GM12878 (cell line): ENCODE results near the gene CATSPER3. TPM values are rescaled to one million over a fixed set of nuclear protein-coding genes. Genes with fewer than 3 reads are reported as not detected.
A peak's percentile ranks its signal among the peaks of the same experiment; 100 is the strongest.

Experiments used
- ATAC-seq: fragments of 200-7000 bp; cut with Tn5 transposase; 3 replicates; pipeline ENCODE4 v1.9.1; 2020; ENCODE audit warnings: mild to moderate bottlenecking, moderate library complexity
- BruUV-seq: library from RNA; stranded (reverse); fragments of 400-500 nt; replicated peaks from 2 replicates; lab custom pipeline; 2021; lab: Mats Ljungman, UMichigan
- CTCF ChIA-PET: fragments of 300-600 bp; sonication (Branson Sonifier 250); formaldehyde crosslinking; extraction: SDS; loops from one replicate; lab custom pipeline; 2021; ENCODE audit warnings: inconsistent platforms; lab: Yijun Ruan, JAX
- POLR2A ChIA-PET: fragments of 350-600 bp; formaldehyde crosslinking; extraction: SDS; loops from one replicate; lab custom pipeline; 2021; ENCODE audit warnings: inconsistent platforms; lab: Charles Lee
- RAD21 ChIA-PET: fragments of 300-600 bp; sonication (Branson Sonifier 250); formaldehyde crosslinking; loops from one replicate; lab custom pipeline; 2023; ENCODE audit warnings: antibody characterized with exemption; ENCODE audit not compliant: unreplicated experiment; lab: Charles Lee
- SMC1A ChIA-PET: fragments of 300-600 bp; sonication (Branson Sonifier 250); formaldehyde crosslinking; loops from one replicate; lab custom pipeline; 2023; ENCODE audit not compliant: unreplicated experiment, uncharacterized antibody; lab: Charles Lee
- DNase-seq: peaks from one replicate; pipeline ENCODE4 v3.0.0-alpha.2; 2011; ENCODE audit warnings: low read depth, low spot score
- FAIRE-seq: peaks from 3 replicates; lab custom pipeline; 2011; peaks lifted over from hg19 to GRCh38; lab: Jason Lieb, UNC
- H2AFZ ChIP-seq: 2 replicates; pipeline ENCODE4 v1.6.0; 2011; ENCODE audit warnings: low read depth, low read length, control low read depth; ENCODE audit not compliant: control insufficient read depth
- H3K27ac ChIP-seq: 2 replicates; pipeline ENCODE4 v1.5.1; 2011; ENCODE audit warnings: control low read depth; ENCODE audit not compliant: control insufficient read depth, insufficient read depth
- H3K27me3 ChIP-seq, 2 experiments: replicated peaks in 1 of 2; 2 replicates each; pipeline versions ENCODE4 v1.6.0 to v1.6.1; 2011; ENCODE audit warnings: low read length in 1 of 2; ENCODE audit not compliant: control insufficient read depth in 2 of 2, insufficient read depth in 2 of 2
- H3K36me3 ChIP-seq, 2 experiments: 2 replicates each; pipeline ENCODE4 v1.5.1; 2011; ENCODE audit warnings: low read length in 1 of 2; ENCODE audit not compliant: control insufficient read depth in 2 of 2, insufficient read depth in 2 of 2
- H3K4me1 ChIP-seq: 2 replicates; pipeline ENCODE4 v1.6.1; 2011; ENCODE audit warnings: mild to moderate bottlenecking, low read length, moderate library complexity, mixed read lengths; ENCODE audit not compliant: control insufficient read depth, insufficient read depth
- H3K4me2 ChIP-seq: 2 replicates; pipeline ENCODE4 v1.6.0; 2011; ENCODE audit warnings: control low read depth; ENCODE audit not compliant: control insufficient read depth, insufficient read depth
- H3K4me3 ChIP-seq: fragments of 200-600 bp; sonication (generic); 2 replicates; pipeline ENCODE4 v1.5.1; 2016
- H3K79me2 ChIP-seq: 2 replicates; pipeline ENCODE4 v1.6.0; 2011; ENCODE audit warnings: low read length; ENCODE audit not compliant: control insufficient read depth, insufficient read depth
- H3K9ac ChIP-seq: 2 replicates; pipeline ENCODE4 v1.8.0; 2011; ENCODE audit warnings: low read length, control low read depth, mixed read lengths; ENCODE audit not compliant: control insufficient read depth, insufficient read depth
- H3K9me3 ChIP-seq: replicated peaks from 3 replicates; pipeline ENCODE4 v1.5.1; 2011; ENCODE audit warnings: mild to moderate bottlenecking, low read length; ENCODE audit not compliant: control insufficient read depth, insufficient read depth
- H4K20me1 ChIP-seq: 2 replicates; pipeline ENCODE4 v1.6.0; 2011; ENCODE audit not compliant: control insufficient read depth, insufficient read depth
- ATF7 ChIP-seq: fragments of 450-650 bp; IDR thresholded peaks from 2 replicates; pipeline ENCODE4 v1.6.1; 2016; ENCODE audit warnings: low read depth, mild to moderate bottlenecking
- BMI1 ChIP-seq: fragments of 450-650 bp; IDR thresholded peaks from 2 replicates; pipeline ENCODE4 v1.6.1; 2016; ENCODE audit warnings: mild to moderate bottlenecking, moderate library complexity, borderline replicate concordance
- CHD2 ChIP-seq: IDR thresholded peaks from 2 replicates; pipeline ENCODE4 v1.6.1; 2011; ENCODE audit warnings: low read depth, low read length, improper control_type of control experiment, borderline replicate concordance
- EP300 ChIP-seq, 2 experiments: fragments of 150-350 bp in 1 of 2; IDR thresholded peaks; 2 replicates each; pipeline ENCODE4 v1.6.1; 2011 to 2012; ENCODE audit warnings: low read depth in 2 of 2, low read length in 2 of 2, borderline replicate concordance in 1 of 2, improper control_type of control experiment in 1 of 2, inconsistent platforms in 1 of 2; ENCODE audit not compliant: control insufficient read depth in 1 of 2
- HDGF ChIP-seq: fragments of 450-650 bp; IDR thresholded peaks from 2 replicates; pipeline ENCODE4 v1.6.1; 2016; ENCODE audit warnings: antibody characterized with exemption
- MXI1 ChIP-seq: fragments of 150-350 bp; IDR thresholded peaks from 2 replicates; pipeline ENCODE4 v1.6.1; 2011; ENCODE audit warnings: low read depth, mild to moderate bottlenecking, inconsistent platforms, low read length, improper control_type of control experiment
- NFYB ChIP-seq: IDR thresholded peaks from 2 replicates; pipeline ENCODE4 v1.6.1; 2011; ENCODE audit warnings: low read depth, mild to moderate bottlenecking, low read length, improper control_type of control experiment, moderate library complexity; ENCODE audit not compliant: insufficient read depth
- NR2C2 ChIP-seq: IDR thresholded peaks from 2 replicates; pipeline ENCODE4 v1.6.1; 2011; ENCODE audit warnings: borderline replicate concordance, low read depth; ENCODE audit not compliant: control insufficient read depth, insufficient read length
- POU2F2 ChIP-seq: IDR thresholded peaks from 3 replicates; pipeline ENCODE4 v1.6.1; 2011; ENCODE audit warnings: low read depth, mild to moderate bottlenecking, low read length, borderline replicate concordance
- RELA ChIP-seq: fragments of 450-650 bp; IDR thresholded peaks from 2 replicates; pipeline ENCODE4 v1.8.0; 2014; ENCODE audit warnings: borderline replicate concordance; ENCODE audit not compliant: partially characterized antibody
- RUNX3 ChIP-seq: IDR thresholded peaks from 2 replicates; pipeline ENCODE4 v1.6.1; 2012; ENCODE audit warnings: low read length, inconsistent platforms
- SMAD5 ChIP-seq: IDR thresholded peaks from 2 replicates; pipeline ENCODE4 v1.6.1; 2016; ENCODE audit warnings: antibody characterized with exemption, low read depth
- SPI1 ChIP-seq: IDR thresholded peaks from 2 replicates; pipeline ENCODE4 v1.6.1; 2011; ENCODE audit warnings: low read depth, mild to moderate bottlenecking, low read length, moderate library complexity, borderline replicate concordance; ENCODE audit not compliant: insufficient read depth
- STAT1 ChIP-seq: fragments of 450-650 bp; conservative IDR thresholded peaks from 2 replicates; pipeline ENCODE4 v1.6.1; 2014; ENCODE audit warnings: antibody characterized with exemption, mild to moderate bottlenecking
- STAT3 ChIP-seq: IDR thresholded peaks from 2 replicates; pipeline ENCODE4 v1.6.1; 2011; ENCODE audit warnings: low read depth, low read length, improper control_type of control experiment
- TCF12 ChIP-seq: IDR thresholded peaks from 2 replicates; pipeline ENCODE4 v1.6.1; 2011; ENCODE audit warnings: low read depth, mild to moderate bottlenecking, low read length
- ZNF207 ChIP-seq: fragments of 450-650 bp; IDR thresholded peaks from 2 replicates; pipeline ENCODE4 v1.6.1; 2014; ENCODE audit warnings: antibody characterized with exemption, mild to moderate bottlenecking, borderline replicate concordance
- ZNF384 ChIP-seq: IDR thresholded peaks from 2 replicates; pipeline ENCODE4 v1.6.1; 2012; ENCODE audit warnings: low read depth, mild to moderate bottlenecking, low read length, improper control_type of control experiment, borderline replicate concordance
- WGBS: methylation state at CpG from one replicate; pipeline ENCODE4 v1.1.6; 2016; ENCODE audit warnings: low lambda C conversion rate; ENCODE audit not compliant: insufficient replicate concordance, insufficient coverage; ENCODE audit errors: missing lambda C conversion rate; 5-methylcytosine and 5-hydroxymethylcytosine counted together
- in situ Hi-C: fragments of 300-500 bp; cut with MboI; formaldehyde crosslinking; loops from 9 replicates; pipeline ENCODE4 v1.14.3; 2018; ENCODE audit warnings: mixed read lengths
- intact Hi-C: fragments of 100-400 bp; cut with micrococcal nuclease; formaldehyde crosslinking; loops from one replicate; pipeline ENCODE4 v1.14.2; 2022; ENCODE audit not compliant: unreplicated experiment
- polyA plus RNA-seq, 11 experiments: library from polyadenylated mRNA; depleted of rRNA in 4 of 11; unstranded in 6 of 11; stranded (reverse) in 5 of 11; fragments of >200 nt; fragmentation: Nextera tagmentation in 4 of 11; fragmentation: Illumina TruSeq in 1 of 11; extraction: Ambion mirVana in 4 of 11; extraction: Trizol in 1 of 11; gene quantifications; 1 replicate in 1 of 11; 2 replicates in 10 of 11; pipeline versions ENCODE4 v1.2.1 to v1.2.3, GENCODE V29; 2011 to 2016; ENCODE audit warnings: inconsistent platforms in 2 of 11, missing spikeins in 2 of 11, low read depth in 1 of 11
- total RNA-seq, 4 experiments: library from RNA; depleted of rRNA in 3 of 4; stranded (reverse); fragments of >200 nt in 3 of 4; fragmentation: Illumina TruSeq in 1 of 4; extraction: Trizol in 1 of 4; gene quantifications; 2 replicates each; pipeline versions ENCODE4 v1.2.1 to v1.2.3, GENCODE V29; 2013 to 2021

The CATSPER3 gene
- total and polyA plus RNA-seq, 10 of the 15 experiments (the other 5 are each of a cell fraction or from before 2014, with no cell fraction given) = 0.06 to 0.38 (median 0.13) TPM; not detected in 4

- RAD21 ChIA-PET = interaction anchor here (0.6 to 0.9 kb wide), 2 partner anchors 11 to 29 kb away, joined by 3 read pairs; no protein-coding TSS in a partner anchor
- H2AFZ ChIP-seq = no peak overlapping the region
- no peak overlapping the region for H3K9ac ChIP-seq
- H4K20me1 ChIP-seq = no peaks in the 10 kb centered on the region
- no peaks in the 10 kb centered on the region for H3K36me3 ChIP-seq
- FAIRE-seq = no peak
- intact Hi-C loops = no loop called here
- BruUV-seq = no TSS peak
- no peak overlapping the region for H3K27ac ChIP-seq
- in situ Hi-C loops = no loop called here
- no peaks in the 10 kb centered on the region for H3K79me2 ChIP-seq
- no peak overlapping the region for H3K4me3 ChIP-seq
- H3K4me1 ChIP-seq = peaks cover 14% of the 10 kb centered on the region
- TF ChIP-seq HDGF (no peak), ATF7 (no peak), NFYB (no peak), ZNF207 (no peak), CHD2 (no peak)
- TF ChIP-seq, all 136 proteins: peak for 0
- POLR2A ChIA-PET = interaction anchor here (0.5 kb wide), 1 partner anchor 47 kb away, joined by 4 read pairs; no protein-coding TSS in a partner anchor
- peak overlapping the region; percentile 26 for H3K4me2 ChIP-seq
- H3K27me3 ChIP-seq = peaks cover 0 to 4% of the 10 kb centered on the region in 2 experiments
- ATAC-seq (no peak), DNase-seq (no peak)
- SMC1A ChIA-PET = interaction anchor here (0.6 to 0.9 kb wide), 2 partner anchors 132 to 149 kb away, joined by 3 to 4 read pairs; no protein-coding TSS in a partner anchor
- 60% methylated on average over 6 of the region's 6 CpGs for WGBS
- H3K9me3 ChIP-seq = no peaks in the 10 kb centered on the region
- CTCF ChIA-PET = no interaction called here
Measured at GRCh38 chr5:135052511-135053145, 84.9 kb downstream of the CATSPER3 start.

GRCh38 chr5:135053278-135053677 lies 85.6 kb downstream of the CATSPER3 start:
- no TSS peak for BruUV-seq
- ChIA-PET SMC1A (interaction anchor here (0.6 to 1.0 kb wide), 3 partner anchors 50 to 149 kb away, joined by 3 to 4 read pairs (median 3); no protein-coding TSS in a partner anchor), CTCF (no interaction called here), RAD21 (interaction anchor here (0.9 kb wide), 1 partner anchor 10 kb away, joined by 3 read pairs; no protein-coding TSS in a partner anchor), POLR2A (interaction anchor here (0.5 kb wide), 1 partner anchor 47 kb away, joined by 4 read pairs; no protein-coding TSS in a partner anchor)
- in situ Hi-C loops (no loop called here), intact Hi-C loops (no loop called here)
- peaks cover 14% of the 10 kb centered on the region for H3K4me1 ChIP-seq
- peak overlapping the region; percentile 36 for H3K4me2 ChIP-seq
- FAIRE-seq (peak; percentile 81), DNase-seq (peak; percentile 58), ATAC-seq (peak; percentile 97)
- no peak overlapping the region for H2AFZ ChIP-seq
- peaks cover 0 to 4% of the 10 kb centered on the region in 2 experiments for H3K27me3 ChIP-seq
- H3K4me3 ChIP-seq = no peak overlapping the region
- WGBS = 0% methylated on average over 3 of the region's 3 CpGs
- no peak overlapping the region for H3K9ac ChIP-seq
- no peaks in the 10 kb centered on the region for H4K20me1 ChIP-seq
- no peak overlapping the region for H3K27ac ChIP-seq
- H3K36me3 ChIP-seq = no peaks in the 10 kb centered on the region
- no peaks in the 10 kb centered on the region for H3K79me2 ChIP-seq
- H3K9me3 ChIP-seq = no peaks in the 10 kb centered on the region
- TF ChIP-seq NR2C2 = no peak
- TF ChIP-seq POU2F2 = peak; percentile 93; the same call in 2 of the 3 replicates
- peak; percentile 81 for TF ChIP-seq RUNX3
- peak; percentile 65 for TF ChIP-seq MXI1
- TF ChIP-seq STAT1 = no peak
- TF ChIP-seq STAT3 = no peak
- no peak for TF ChIP-seq CHD2
- peak; percentile 68; the same call in 1 of the 2 replicates for TF ChIP-seq BMI1
- 0 out of 2 replicates have a peak, but pooled peaks have one; percentile 38 for TF ChIP-seq TCF12
- peak; percentile 90 for TF ChIP-seq SPI1
- TF ChIP-seq SMAD5 = no peak
- TF ChIP-seq EP300 (IDR thresholded peaks at IDR 0.05; ENCODE audit: borderline replicate concordance in 1 of 2, control insufficient read depth in 1 of 2, low read depth in 2 of 2, low read length in 2 of 2) = peak in 1 of 2 experiments; percentile 14; a peak in 1 of 4 replicates
- TF ChIP-seq ZNF384 = peak; percentile 92
- TF ChIP-seq RELA = no peak
